HFFc6 (cell line): ENCODE data around the gene NADK. TPM values are rescaled to one million over a fixed set of nuclear protein-coding genes. Genes with fewer than 3 reads are reported as not detected.

Source experiments
- DNase-seq: peaks from one replicate; pipeline ENCODE4 v3.0.0-alpha.2; 2018
- H3K27ac Mint-ChIP-seq: 2 replicates; pipeline ENCODE4 v1.8.0; 2020; ENCODE audit warnings: mild to moderate bottlenecking, mixed read lengths
- H3K27me3 Mint-ChIP-seq: 2 replicates; pipeline ENCODE4 v1.8.0; 2021; ENCODE audit warnings: mild to moderate bottlenecking, moderate library complexity, mixed read lengths; ENCODE audit not compliant: insufficient read depth
- H3K36me3 Mint-ChIP-seq: 2 replicates; pipeline ENCODE4 v1.8.0; 2021; ENCODE audit warnings: low read depth, mixed read lengths
- H3K4me1 Mint-ChIP-seq: 2 replicates; pipeline ENCODE4 v1.8.0; 2020; ENCODE audit warnings: low read depth, mixed read lengths
- H3K4me3 Mint-ChIP-seq: 2 replicates; pipeline ENCODE4 v1.8.0; 2020; ENCODE audit warnings: mild to moderate bottlenecking, moderate library complexity, mixed read lengths
- H3K9me3 Mint-ChIP-seq: 2 replicates; pipeline ENCODE4 v1.8.0; 2020; ENCODE audit warnings: mild to moderate bottlenecking, mixed read lengths
- total RNA-seq, 6 experiments: library from RNA; stranded (reverse); fragmentation: NEBNext Ultra II Directional; extraction: Animal tissue kit (Norgen Biotek cat#: 25700); gene quantifications; 2 replicates in 1 of 6; 3 replicates in 5 of 6; pipeline ENCODE4 v1.2.3, GENCODE V29; 2021
- TF ChIP-seq, protein P1 (sequence below): fragments of 200-600 bp; sonication (generic); IDR thresholded peaks from 2 replicates; pipeline ENCODE4 v1.5.0; 2021; ENCODE audit warnings: antibody characterized with exemption, mild to moderate bottlenecking

NADK gene
- total RNA-seq, 6 experiments from 2014 or later: 50.3 to 68.8 (median 54.8) TPM

DNA sequence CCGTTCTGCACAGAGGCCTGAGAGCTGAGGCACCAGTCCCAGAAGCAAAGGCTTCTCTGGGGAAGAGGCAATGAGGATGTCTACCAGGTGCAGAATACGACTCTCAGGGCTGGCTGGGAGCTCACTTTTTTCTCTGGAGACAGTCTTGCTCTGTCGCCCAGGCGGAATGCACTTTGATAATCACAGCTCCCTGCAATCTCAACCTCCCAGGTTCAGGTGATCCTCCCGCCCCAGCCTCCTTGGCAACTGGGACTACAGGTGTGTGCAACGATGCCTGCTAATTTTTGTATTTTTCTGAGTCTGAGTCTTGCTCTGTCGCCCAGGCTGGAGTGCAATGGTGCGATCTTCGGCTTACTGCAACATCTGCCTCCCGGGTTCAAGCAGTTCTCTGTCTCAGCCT is 17.6 kb downstream of the NADK start:
- no peaks in the 10 kb centered on the region for H3K9me3 Mint-ChIP-seq
- no peak for DNase-seq
- H3K27ac Mint-ChIP-seq: no peak overlapping the region
- H3K27me3 Mint-ChIP-seq: peaks cover 3% of the 10 kb centered on the region
- TF ChIP-seq, protein P1, sequence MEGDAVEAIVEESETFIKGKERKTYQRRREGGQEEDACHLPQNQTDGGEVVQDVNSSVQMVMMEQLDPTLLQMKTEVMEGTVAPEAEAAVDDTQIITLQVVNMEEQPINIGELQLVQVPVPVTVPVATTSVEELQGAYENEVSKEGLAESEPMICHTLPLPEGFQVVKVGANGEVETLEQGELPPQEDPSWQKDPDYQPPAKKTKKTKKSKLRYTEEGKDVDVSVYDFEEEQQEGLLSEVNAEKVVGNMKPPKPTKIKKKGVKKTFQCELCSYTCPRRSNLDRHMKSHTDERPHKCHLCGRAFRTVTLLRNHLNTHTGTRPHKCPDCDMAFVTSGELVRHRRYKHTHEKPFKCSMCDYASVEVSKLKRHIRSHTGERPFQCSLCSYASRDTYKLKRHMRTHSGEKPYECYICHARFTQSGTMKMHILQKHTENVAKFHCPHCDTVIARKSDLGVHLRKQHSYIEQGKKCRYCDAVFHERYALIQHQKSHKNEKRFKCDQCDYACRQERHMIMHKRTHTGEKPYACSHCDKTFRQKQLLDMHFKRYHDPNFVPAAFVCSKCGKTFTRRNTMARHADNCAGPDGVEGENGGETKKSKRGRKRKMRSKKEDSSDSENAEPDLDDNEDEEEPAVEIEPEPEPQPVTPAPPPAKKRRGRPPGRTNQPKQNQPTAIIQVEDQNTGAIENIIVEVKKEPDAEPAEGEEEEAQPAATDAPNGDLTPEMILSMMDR: no peak
- peaks cover 14% of the 10 kb centered on the region; the same call in 1 of the 2 replicates for H3K36me3 Mint-ChIP-seq
- no peak overlapping the region for H3K4me3 Mint-ChIP-seq
- H3K4me1 Mint-ChIP-seq: no peaks in the 10 kb centered on the region

- Mint-ChIP-seq H3K9me3 (no peaks in the 10 kb centered on the region), H3K36me3 (peaks cover 14% of the 10 kb centered on the region; the same call in 1 of the 2 replicates), H3K27ac (no peak overlapping the region), H3K27me3 (peaks cover 3% of the 10 kb centered on the region), H3K4me1 (no peaks in the 10 kb centered on the region), H3K4me3 (no peak overlapping the region)
- no peak for DNase-seq
- TF ChIP-seq, protein P1: no peak
These were observed 18.0 kb downstream of the NADK start for GRCh38 chr1:1760345-1760650.

DNA sequence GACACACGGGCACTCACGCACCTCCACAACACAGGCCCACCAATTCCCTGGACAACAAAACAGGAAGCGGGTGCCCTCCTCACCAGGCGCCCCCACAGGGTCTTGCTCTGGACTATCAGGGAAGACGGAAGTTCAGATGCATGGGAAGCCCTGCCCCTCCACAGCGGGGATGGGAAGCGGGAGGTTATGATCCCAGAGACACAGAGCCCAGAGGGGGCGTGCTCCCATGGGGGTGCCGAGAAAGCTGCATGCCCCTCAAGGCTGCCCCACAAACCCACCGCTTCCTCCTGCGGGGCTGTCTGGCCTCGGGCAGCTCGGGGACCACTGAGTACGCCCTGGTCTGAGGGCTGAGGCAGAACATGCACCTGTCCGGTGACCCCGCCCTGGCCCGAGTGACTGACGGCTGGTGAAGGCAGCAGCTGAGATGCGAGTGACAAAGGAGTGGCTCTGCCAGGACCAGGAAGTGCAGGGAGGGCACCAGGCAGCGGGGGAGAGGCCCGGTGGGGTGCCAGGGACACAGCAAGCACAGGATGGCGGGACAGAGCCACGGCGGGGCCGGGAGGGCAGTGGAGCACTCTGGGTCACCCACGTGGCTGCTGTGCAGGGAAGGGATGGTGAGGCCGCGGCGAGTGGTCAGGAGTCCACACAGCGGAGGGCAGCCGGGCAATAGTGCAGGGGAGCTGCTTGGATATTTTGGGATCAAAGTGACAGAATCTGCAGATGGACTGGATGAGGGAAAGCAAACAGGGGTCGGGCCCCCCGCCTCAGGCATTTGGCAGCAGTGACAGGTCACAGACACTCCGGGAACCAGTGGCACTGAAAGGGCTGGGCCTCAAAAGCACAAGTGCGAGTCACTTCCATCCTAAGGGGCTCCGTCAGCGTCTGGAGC is 18.6 kb downstream of the NADK start:
- H3K36me3 Mint-ChIP-seq: peaks cover 14% of the 10 kb centered on the region; the same call in 1 of the 2 replicates
- H3K4me1 Mint-ChIP-seq: no peaks in the 10 kb centered on the region
- H3K4me3 Mint-ChIP-seq: no peak overlapping the region
- peaks cover 3% of the 10 kb centered on the region for H3K27me3 Mint-ChIP-seq
- no peaks in the 10 kb centered on the region for H3K9me3 Mint-ChIP-seq
- no peak for DNase-seq
- TF ChIP-seq, protein P1: no peak
- H3K27ac Mint-ChIP-seq: no peak overlapping the region

DNA sequence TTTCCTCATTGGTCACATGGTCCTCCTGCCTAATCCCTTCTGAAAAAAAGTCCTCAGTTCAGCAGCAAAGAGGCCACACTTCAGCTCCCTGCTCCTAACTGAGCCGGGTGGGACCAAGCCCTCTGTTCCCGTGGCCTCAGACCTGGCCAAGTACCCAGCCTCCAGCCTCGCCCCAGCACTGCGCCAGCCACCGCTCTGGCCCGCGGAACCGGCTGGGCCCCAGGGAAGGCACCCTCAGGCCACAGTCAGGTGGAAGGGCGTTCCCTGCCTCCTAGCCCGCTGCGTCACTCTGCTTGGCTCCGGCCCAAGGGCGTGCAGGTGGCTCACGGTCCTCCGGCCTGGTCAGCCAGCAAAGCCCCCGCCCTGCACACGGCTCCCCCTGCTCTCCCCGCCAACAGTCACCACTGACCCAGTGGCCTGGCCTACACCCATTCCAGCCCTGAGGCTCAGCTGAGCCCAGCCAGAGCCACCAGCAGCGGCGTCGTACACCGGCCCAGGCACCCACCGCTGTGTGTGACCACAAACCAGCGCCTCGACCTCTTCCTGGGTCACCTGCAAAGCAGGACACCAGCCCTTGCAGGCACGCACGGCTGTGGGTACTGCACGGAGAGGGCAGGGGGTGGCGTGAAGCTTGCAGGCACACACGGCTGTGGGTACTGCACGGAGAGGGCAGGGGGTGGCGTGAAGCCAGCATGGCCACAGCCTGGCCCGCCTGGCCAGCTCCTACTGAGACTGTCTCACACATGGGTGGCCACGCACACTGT is 19.4 kb downstream of the NADK start:
- Mint-ChIP-seq H3K27me3 (peaks cover 3% of the 10 kb centered on the region), H3K27ac (0 out of 2 replicates have a peak overlapping the region, but pooled peaks have one; percentile 7), H3K9me3 (no peaks in the 10 kb centered on the region), H3K4me1 (no peaks in the 10 kb centered on the region), H3K4me3 (no peak overlapping the region), H3K36me3 (peaks cover 14% of the 10 kb centered on the region; the same call in 1 of the 2 replicates)
- TF ChIP-seq, protein P1: no peak
- DNase-seq: no peak

- Mint-ChIP-seq H3K9me3 (no peaks in the 10 kb centered on the region), H3K27ac (0 out of 2 replicates have a peak overlapping the region, but pooled peaks have one; percentile 7), H3K36me3 (peaks cover 14% of the 10 kb centered on the region; the same call in 1 of the 2 replicates), H3K4me3 (no peak overlapping the region), H3K27me3 (peaks cover 3% of the 10 kb centered on the region), H3K4me1 (no peaks in the 10 kb centered on the region)
- no peak for DNase-seq
- TF ChIP-seq, protein P1: no peak
These were observed 20.1 kb downstream of the NADK start for GRCh38 chr1:1758059-1758621.
